ENCODE measurements around the gene MEPE.

The MEPE gene

DNA sequence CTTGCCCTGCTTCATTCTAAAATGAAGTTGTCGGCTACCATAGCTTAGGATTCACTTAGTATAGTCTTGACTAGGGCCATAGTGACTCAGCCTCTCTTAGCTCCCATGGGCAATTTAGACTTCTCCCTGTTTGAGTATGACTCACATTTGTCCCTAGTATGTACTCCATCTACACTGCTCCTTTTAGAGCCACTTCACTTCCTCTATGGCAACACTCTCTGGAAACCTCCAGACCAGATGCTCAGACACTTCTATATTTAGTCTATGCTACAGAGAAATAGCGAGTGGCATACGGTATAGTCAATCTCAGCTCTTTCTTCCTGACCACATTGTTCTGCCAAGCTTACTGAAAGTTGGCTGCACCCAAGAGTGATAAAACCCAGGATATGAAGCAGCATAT is 11.2 kb downstream of the MEPE start:
- no peak for DNase-seq (ENCODE audit: low read depth)

DNA sequence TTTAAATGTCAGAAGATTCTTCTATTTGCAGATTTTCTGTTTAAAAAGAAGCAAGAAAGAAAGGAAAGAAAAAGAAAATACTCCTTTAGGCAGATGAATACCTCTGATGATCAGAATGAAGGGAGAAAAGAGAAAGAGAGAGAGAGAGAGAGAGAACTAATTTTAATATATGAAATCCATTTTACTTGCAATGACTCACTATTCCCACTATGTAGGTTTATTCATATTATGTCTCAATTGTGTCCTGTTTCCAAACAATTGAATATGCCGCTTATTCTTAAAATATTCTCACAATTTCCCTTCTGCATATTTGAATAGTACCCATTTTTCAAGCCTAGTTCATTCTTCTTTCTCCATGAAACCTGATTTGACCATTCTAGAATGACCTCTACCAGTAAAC is 11.7 kb downstream of the MEPE start:
- DNase-seq (ENCODE audit: low read depth): no peak

DNA sequence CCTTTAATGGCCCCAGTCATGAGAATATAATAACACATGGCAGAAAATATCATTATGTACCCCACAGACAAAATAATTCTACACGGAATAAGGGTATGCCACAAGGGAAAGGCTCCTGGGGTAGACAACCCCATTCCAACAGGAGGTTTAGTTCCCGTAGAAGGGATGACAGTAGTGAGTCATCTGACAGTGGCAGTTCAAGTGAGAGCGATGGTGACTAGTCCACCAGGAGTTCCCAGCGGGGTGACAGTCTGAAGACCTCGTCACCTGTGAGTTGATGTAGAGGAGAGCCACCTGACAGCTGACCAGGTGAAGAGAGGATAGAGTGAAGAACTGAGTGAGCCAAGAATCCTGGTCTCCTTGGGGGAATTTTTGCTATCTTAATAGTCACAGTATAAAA is 13.5 kb downstream of the MEPE start:
- DNase-seq (ENCODE audit: low read depth): no peak

DNA sequence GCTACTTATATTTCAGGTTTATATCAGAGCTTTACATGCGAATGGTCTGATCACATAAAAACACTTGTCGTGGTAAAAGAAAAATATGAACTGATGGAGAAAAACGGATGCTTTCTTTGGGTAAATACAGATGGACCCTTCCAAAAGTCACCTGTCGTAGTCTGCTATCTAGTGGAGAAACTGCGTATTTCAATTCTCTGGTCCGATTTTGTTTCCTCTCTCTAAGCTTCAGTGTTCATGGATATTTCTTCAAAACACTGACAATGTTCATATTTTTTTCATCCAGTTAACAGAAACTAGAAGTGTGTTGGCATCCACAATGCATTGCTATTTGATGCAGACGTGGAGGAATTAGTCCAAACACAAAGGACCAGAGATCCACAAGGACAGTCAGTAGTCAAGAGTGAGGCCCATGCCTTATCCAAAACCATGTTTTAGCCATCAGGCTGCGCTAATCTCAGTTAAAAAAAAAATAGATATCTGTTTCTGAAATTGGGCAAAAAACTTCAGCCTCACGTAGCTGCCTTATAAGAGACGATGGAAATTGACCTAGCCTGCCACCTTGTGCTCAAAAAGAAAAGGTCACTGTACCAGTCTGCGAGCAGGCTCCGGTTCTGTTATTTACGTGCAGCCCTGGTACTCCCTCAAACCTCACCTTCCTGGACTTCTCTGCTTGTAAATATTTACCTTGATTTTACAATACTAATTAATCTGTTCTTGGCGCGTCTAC is 16.0 kb downstream of the MEPE start:
- no peak for DNase-seq (ENCODE audit: low read depth)

DNA sequence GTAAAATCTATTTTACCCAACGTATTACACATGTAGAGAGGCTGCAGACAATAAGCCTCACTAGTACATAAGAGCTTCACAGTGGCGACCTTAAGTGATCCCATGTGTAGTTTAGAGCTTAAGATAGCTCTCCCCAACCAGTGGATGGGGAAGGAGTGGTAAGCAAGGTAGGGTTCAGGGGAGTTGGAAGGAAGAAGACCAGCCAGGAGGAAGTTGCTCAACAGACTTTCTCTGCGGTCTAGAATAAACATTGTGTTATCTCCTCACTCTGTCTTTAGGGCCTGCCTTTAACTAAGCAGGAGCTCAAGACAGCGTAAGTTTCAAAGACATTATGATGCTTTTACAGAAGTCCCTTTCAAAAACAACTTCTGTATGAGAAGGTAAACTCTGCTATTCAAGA is 16.8 kb downstream of the MEPE start:
- DNase-seq (ENCODE audit: low read depth): no peak

- no peak for DNase-seq (ENCODE audit: low read depth)
These were observed 18.6 kb downstream of the MEPE start for GRCh38 chr4:87851332-87851731.

GRCh38 chr4:87851953-87852352 is 19.2 kb downstream of the MEPE start:
- DNase-seq (ENCODE audit: low read depth): no peak

GRCh38 chr4:87853108-87853507 is 20.3 kb downstream of the MEPE start:
- no peak for DNase-seq (ENCODE audit: low read depth)

- no peak for DNase-seq (ENCODE audit: low read depth)
These were observed 21.1 kb downstream of the MEPE start for GRCh38 chr4:87853891-87854290.

- DNase-seq (ENCODE audit: low read depth): no peak
These were observed 22.8 kb downstream of the MEPE start for GRCh38 chr4:87855559-87855958.

DNA sequence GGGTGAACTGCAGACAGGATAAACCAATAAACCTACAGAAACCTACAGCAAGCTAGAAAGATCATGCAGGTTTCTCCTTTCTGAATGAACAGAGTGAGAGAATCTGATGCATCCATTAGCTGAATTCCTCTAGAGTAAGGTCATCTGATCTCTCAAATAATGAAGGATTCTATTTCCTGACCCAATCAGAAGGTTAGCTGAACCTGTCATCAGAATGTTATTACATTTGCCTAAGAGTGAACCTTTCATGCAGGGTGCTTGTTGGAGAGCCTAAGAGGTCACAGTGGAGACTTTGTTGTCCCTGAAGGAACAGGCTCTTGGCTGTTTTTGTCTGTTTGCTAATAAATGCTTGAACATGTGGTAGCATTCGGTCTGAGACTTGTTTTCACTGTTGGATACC is 24.0 kb downstream of the MEPE start:
- DNase-seq (ENCODE audit: low read depth): no peak

- no peak for DNase-seq (ENCODE audit: low read depth)
These were observed 25.0 kb downstream of the MEPE start for GRCh38 chr4:87857789-87858188.

DNA sequence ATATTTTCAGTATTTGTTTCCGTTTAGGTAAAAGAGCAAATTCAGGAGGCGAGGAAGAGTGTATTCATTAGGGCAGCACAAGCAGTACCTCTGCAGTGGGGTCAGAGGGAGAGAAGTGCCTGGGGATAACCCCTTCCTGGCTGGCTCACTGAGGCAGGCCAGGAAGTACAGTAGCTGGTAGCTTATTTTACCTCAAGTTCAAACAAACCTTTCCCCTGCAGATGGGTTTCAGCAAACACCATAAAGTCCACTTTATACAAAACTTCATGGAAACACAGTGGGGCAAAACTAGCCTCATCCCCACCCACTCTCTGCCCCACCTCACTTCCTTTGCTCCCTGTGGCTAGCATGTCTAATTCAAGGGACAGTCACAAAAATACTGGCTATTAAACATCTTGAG is 29.5 kb downstream of the MEPE start:
- no peak for DNase-seq (ENCODE audit: low read depth)

GRCh38 chr4:87863486-87863885 is 30.7 kb downstream of the MEPE start:
- DNase-seq (ENCODE audit: low read depth): no peak

- no peak for DNase-seq (ENCODE audit: low read depth)
These were observed 31.6 kb downstream of the MEPE start for GRCh38 chr4:87864321-87864720.

- no peak for DNase-seq (ENCODE audit: low read depth)
These were observed 32.5 kb downstream of the MEPE start for GRCh38 chr4:87865288-87865687.

DNA sequence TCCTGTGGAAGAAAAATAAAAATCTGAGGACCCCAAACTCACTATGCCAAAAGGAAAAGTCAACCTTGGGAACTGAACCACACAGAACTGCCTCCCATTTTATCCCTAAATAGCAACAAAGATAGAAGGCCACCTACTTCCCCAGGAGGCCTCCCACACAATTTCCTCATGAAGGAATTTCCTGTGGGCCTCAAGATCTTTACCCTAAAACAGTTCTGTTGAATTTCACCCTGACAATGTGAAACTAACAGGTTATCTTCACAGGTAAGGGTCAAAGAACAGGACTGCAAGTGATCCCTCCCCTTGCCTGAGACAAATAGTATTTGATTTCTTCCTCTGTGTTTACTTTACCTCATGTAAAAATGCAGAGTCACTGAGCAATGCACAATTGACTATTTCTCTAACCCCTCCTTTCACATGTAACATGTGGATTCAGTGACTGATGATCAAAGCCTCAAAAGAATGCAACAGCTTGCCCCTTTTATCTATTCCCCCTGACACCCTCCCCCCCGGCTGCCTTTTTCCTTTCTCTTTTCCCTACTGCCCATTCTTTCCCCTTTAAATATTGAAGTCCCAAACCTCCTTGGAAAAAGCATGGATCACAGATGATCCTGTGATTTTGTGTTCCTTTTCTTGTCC is 33.3 kb downstream of the MEPE start:
- DNase-seq (ENCODE audit: low read depth): no peak

GRCh38 chr4:87868522-87868921 is 35.8 kb downstream of the MEPE start:
- DNase-seq (ENCODE audit: low read depth): no peak

DNA sequence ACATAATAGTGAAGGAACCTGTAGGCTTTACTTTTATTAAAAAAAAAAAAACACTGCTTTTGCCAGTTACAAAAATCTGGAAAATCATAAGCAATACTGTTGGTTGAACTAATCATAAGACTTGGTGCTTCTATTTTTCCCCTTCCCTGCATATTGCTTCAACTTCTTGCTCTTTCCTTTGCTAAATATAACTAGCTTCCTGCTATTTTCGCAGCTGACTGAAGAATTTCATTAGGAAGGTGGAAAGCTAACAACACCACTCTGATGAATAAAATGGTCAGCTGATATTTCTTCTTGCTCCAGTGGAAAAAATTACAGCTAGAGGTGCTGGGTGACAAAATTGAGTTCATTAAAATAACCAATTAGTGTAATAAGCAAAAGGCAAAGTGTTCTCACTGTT is 39.3 kb downstream of the MEPE start:
- DNase-seq (ENCODE audit: low read depth): no peak

DNA sequence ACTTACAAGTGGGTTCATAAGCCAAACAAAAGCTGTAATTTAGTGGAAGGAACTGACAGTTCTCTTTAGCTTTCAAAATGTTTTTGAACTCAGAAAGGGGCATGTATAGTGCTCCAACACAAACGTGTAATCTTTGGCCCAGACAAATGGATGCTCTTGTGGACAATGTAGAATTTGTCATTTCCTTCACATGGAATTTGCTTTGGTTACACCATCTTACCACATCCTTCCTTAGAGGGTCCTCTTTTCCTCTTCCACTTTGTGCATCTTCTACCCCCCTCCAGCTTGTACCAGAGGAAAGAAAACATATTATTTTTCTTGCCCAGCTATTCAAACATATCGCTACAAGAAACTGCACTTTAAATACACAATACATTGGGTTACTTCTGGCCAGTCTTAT is 42.4 kb downstream of the MEPE start:
- no peak for DNase-seq (ENCODE audit: low read depth)

- DNase-seq (ENCODE audit: low read depth): no peak
These were observed 47.3 kb downstream of the MEPE start for GRCh38 chr4:87880106-87880505.

GRCh38 chr4:87881115-87881514 is 48.3 kb downstream of the MEPE start:
- no peak for DNase-seq (ENCODE audit: low read depth)

GRCh38 chr4:87882321-87882720 is 49.6 kb downstream of the MEPE start:
- DNase-seq (ENCODE audit: low read depth): no peak

DNA sequence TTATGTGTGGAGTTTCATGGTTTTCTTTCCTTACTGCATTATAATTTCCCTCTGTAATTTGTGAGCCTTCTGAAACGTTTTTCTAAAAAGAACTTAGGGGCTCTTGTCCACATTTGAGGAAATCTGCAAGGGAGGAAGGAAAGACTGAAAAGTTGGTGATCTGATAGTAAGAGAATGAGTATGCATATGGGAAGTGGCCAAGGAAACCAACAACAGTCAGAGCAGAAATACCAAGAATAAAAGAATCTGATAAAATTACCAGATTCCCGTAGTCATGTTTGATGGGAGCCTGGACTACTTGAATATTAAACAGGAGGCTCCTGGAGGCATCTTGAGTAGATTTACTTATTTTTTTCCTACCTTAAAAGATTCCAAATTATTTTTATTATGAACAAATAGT is 50.1 kb downstream of the MEPE start:
- DNase-seq (ENCODE audit: low read depth): no peak

Data from activated gamma-delta T cell treated with anti-CD3 and anti-CD28 coated beads, Interleukin-2, amount 50 U/mL, for 16 hours (primary cell).